ENCODE data around the gene DPEP1.

GRCh38 chr16:89600956-89601355 lies 12.5 kb upstream of the DPEP1 start:
- no peak for TF ChIP-seq CTCF (IDR thresholded peaks at IDR 0.05)
- TF ChIP-seq ATF2 (CRISPR knock-in tag; IDR thresholded peaks at IDR 0.05; ENCODE audit: borderline replicate concordance, low read depth), result no peak
- TF ChIP-seq ZNF232 (CRISPR knock-in tag; IDR thresholded peaks at IDR 0.05), result no peak
- no peak for TF ChIP-seq TEAD4 (CRISPR knock-in tag; IDR thresholded peaks at IDR 0.05)

Data from WTC11 (cell line).